ENCODE results near the gene UBE2H.

UBE2H gene

GRCh38 chr7:129784783-129785684 is 167.7 kb downstream of the UBE2H start:
- peaks cover 93% of the 10 kb centered on the region for H3K27me3 ChIP-seq (ENCODE audit: control insufficient read depth, insufficient read depth, low read length)
- H3K36me3 ChIP-seq (ENCODE audit: control insufficient read depth, insufficient read depth, low read length), result no peaks in the 10 kb centered on the region
- no peaks in the 10 kb centered on the region for H3K9me3 ChIP-seq (ENCODE audit: control insufficient read depth, insufficient read depth, low read length)
- H3K27ac ChIP-seq (ENCODE audit: low read depth, low read length), result no peak overlapping the region
- H3K4me3 ChIP-seq (ENCODE audit: low read depth, low read length), result peak overlapping the region; percentile 27; the same call in 1 of the 2 replicates
- peaks cover 16% of the 10 kb centered on the region; the same call in 1 of the 2 replicates for H3K4me1 ChIP-seq (ENCODE audit: control insufficient read depth, insufficient read depth, low read length)
- H3K9ac ChIP-seq (ENCODE audit: low read depth, low read length), result no peak overlapping the region

- peaks cover 16% of the 10 kb centered on the region; the same call in 1 of the 2 replicates for H3K4me1 ChIP-seq (ENCODE audit: control insufficient read depth, insufficient read depth, low read length)
- no peak overlapping the region for H3K4me3 ChIP-seq (ENCODE audit: low read depth, low read length)
- no peaks in the 10 kb centered on the region for H3K9me3 ChIP-seq (ENCODE audit: control insufficient read depth, insufficient read depth, low read length)
- no peak overlapping the region for H3K9ac ChIP-seq (ENCODE audit: low read depth, low read length)
- peaks cover 88% of the 10 kb centered on the region for H3K27me3 ChIP-seq (ENCODE audit: control insufficient read depth, insufficient read depth, low read length)
- no peak overlapping the region for H3K27ac ChIP-seq (ENCODE audit: low read depth, low read length)
- no peaks in the 10 kb centered on the region for H3K36me3 ChIP-seq (ENCODE audit: control insufficient read depth, insufficient read depth, low read length)
Observed at GRCh38 chr7:129784437-129784782, 168.3 kb downstream of the UBE2H start.

GRCh38 chr7:129783584-129783919 is 169.2 kb downstream of the UBE2H start:
- no peak overlapping the region for H3K4me3 ChIP-seq (ENCODE audit: low read depth, low read length)
- H3K9ac ChIP-seq (ENCODE audit: low read depth, low read length), result no peak overlapping the region
- H3K36me3 ChIP-seq (ENCODE audit: control insufficient read depth, insufficient read depth, low read length), result no peaks in the 10 kb centered on the region
- H3K27ac ChIP-seq (ENCODE audit: low read depth, low read length), result no peak overlapping the region
- H3K4me1 ChIP-seq (ENCODE audit: control insufficient read depth, insufficient read depth, low read length), result peaks cover 16% of the 10 kb centered on the region; the same call in 1 of the 2 replicates
- H3K9me3 ChIP-seq (ENCODE audit: control insufficient read depth, insufficient read depth, low read length), result no peaks in the 10 kb centered on the region
- peaks cover 88% of the 10 kb centered on the region for H3K27me3 ChIP-seq (ENCODE audit: control insufficient read depth, insufficient read depth, low read length)

GRCh38 chr7:129782818-129783583 is 169.8 kb downstream of the UBE2H start:
- peak overlapping the region; percentile 69; the same call in 1 of the 2 replicates for H3K4me3 ChIP-seq (ENCODE audit: low read depth, low read length)
- H3K9ac ChIP-seq (ENCODE audit: low read depth, low read length), result no peak overlapping the region
- no peaks in the 10 kb centered on the region for H3K36me3 ChIP-seq (ENCODE audit: control insufficient read depth, insufficient read depth, low read length)
- no peak overlapping the region for H3K27ac ChIP-seq (ENCODE audit: low read depth, low read length)
- no peaks in the 10 kb centered on the region for H3K9me3 ChIP-seq (ENCODE audit: control insufficient read depth, insufficient read depth, low read length)
- H3K4me1 ChIP-seq (ENCODE audit: control insufficient read depth, insufficient read depth, low read length), result peaks cover 22% of the 10 kb centered on the region
- H3K27me3 ChIP-seq (ENCODE audit: control insufficient read depth, insufficient read depth, low read length), result peaks cover 88% of the 10 kb centered on the region

GRCh38 chr7:129781928-129782817 is 170.6 kb downstream of the UBE2H start:
- peak overlapping the region; percentile 69 for H3K4me3 ChIP-seq (ENCODE audit: low read depth, low read length)
- H3K4me1 ChIP-seq (ENCODE audit: control insufficient read depth, insufficient read depth, low read length), result peaks cover 30% of the 10 kb centered on the region
- H3K9ac ChIP-seq (ENCODE audit: low read depth, low read length), result no peak overlapping the region
- H3K9me3 ChIP-seq (ENCODE audit: control insufficient read depth, insufficient read depth, low read length), result no peaks in the 10 kb centered on the region
- H3K36me3 ChIP-seq (ENCODE audit: control insufficient read depth, insufficient read depth, low read length), result no peaks in the 10 kb centered on the region
- H3K27ac ChIP-seq (ENCODE audit: low read depth, low read length), result no peak overlapping the region
- peaks cover 88% of the 10 kb centered on the region for H3K27me3 ChIP-seq (ENCODE audit: control insufficient read depth, insufficient read depth, low read length)

- no peak overlapping the region for H3K27ac ChIP-seq (ENCODE audit: low read depth, low read length)
- no peaks in the 10 kb centered on the region for H3K36me3 ChIP-seq (ENCODE audit: control insufficient read depth, insufficient read depth, low read length)
- peak overlapping the region; percentile 69 for H3K4me3 ChIP-seq (ENCODE audit: low read depth, low read length)
- H3K9me3 ChIP-seq (ENCODE audit: control insufficient read depth, insufficient read depth, low read length), result no peaks in the 10 kb centered on the region
- H3K9ac ChIP-seq (ENCODE audit: low read depth, low read length), result no peak overlapping the region
- H3K27me3 ChIP-seq (ENCODE audit: control insufficient read depth, insufficient read depth, low read length), result peaks cover 83% of the 10 kb centered on the region
- H3K4me1 ChIP-seq (ENCODE audit: control insufficient read depth, insufficient read depth, low read length), result peaks cover 37% of the 10 kb centered on the region
Observed at GRCh38 chr7:129780974-129781927, 171.5 kb downstream of the UBE2H start.
